ENCODE data around the gene GNAS.
"Not testable (repeated sequence)": the region's sequence is repeated elsewhere in the genome, so short reads cannot be mapped to it uniquely, and the experiment has no call there.

The GNAS gene

GRCh38 chr20:58828804-58829203 lies 23.7 kb upstream of the GNAS start:
- DNase-seq = not testable (repeated sequence)

DNA sequence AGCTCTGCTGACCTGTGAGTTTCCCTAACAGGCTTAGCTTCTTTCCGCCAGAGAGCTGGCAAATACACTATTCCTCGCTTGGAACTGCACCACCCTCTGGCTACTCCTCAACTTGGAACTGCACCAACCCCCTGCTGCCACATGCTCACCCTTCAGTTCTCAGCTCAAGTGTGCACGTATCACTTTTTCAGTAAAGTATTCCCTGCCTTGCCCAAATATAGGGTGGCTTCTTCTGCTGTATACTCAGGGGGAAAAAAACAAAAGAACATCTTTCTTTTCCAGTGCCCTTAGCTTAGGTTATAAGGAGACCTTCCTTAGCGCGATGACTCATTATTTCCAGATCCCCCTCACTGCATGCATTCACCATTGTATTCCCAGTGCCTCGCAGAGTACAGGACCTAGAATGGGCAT lies 23.0 kb upstream of the GNAS start:
- DNase-seq = no peak

GRCh38 chr20:58832457-58832856 lies 20.1 kb upstream of the GNAS start:
- no peak for DNase-seq

GRCh38 chr20:58833921-58834320 lies 18.6 kb upstream of the GNAS start:
- no peak for DNase-seq

DNA sequence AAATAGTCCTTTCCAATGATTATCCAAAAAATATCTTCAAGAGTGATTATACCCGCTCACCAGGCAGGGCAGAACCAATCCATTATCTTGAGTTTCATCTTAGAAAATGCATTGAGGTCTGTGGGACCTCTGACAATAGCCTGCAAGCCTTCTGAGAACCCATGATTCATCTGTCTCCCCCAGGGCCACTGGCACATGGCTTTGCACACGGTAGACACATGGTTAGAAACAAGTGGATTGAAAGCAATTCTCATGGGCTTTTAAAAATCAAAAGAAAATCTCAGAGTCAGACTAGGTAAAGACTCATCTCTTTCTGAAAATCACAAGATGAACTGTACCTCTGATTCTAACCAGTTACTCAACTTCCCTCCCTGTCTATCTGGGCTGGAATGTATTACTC lies 17.3 kb upstream of the GNAS start:
- no peak for DNase-seq

- DNase-seq = no peak
These were observed 15.8 kb upstream of the GNAS start for GRCh38 chr20:58836616-58837204.

DNA sequence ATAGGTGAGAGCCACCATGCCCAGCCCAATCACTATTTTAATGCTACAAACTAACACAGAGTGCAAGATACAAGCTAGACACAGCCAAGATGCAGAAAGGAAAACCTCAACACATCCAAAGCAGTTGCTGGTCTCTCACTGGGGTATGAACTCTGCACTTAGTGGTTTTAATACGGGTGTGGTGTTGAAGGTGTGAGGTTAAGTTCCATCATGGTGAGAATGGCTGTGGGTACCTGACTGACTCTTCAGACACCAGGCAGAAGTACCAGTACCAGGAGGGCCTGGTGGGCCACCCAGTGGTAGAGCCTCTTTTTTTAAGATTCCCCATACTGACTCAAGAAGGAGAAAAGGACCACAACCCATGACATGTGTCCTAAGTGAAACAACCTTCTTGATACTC lies 14.8 kb upstream of the GNAS start:
- DNase-seq = peak in 2 of 5 experiments; percentile 30 to 64

GRCh38 chr20:58838174-58838573 lies 14.3 kb upstream of the GNAS start:
- no peak for DNase-seq

GRCh38 chr20:58839474-58839874 lies 13.0 kb upstream of the GNAS start:
- DNase-seq = peak in 2 of 5 experiments; percentile 32 to 45

DNA sequence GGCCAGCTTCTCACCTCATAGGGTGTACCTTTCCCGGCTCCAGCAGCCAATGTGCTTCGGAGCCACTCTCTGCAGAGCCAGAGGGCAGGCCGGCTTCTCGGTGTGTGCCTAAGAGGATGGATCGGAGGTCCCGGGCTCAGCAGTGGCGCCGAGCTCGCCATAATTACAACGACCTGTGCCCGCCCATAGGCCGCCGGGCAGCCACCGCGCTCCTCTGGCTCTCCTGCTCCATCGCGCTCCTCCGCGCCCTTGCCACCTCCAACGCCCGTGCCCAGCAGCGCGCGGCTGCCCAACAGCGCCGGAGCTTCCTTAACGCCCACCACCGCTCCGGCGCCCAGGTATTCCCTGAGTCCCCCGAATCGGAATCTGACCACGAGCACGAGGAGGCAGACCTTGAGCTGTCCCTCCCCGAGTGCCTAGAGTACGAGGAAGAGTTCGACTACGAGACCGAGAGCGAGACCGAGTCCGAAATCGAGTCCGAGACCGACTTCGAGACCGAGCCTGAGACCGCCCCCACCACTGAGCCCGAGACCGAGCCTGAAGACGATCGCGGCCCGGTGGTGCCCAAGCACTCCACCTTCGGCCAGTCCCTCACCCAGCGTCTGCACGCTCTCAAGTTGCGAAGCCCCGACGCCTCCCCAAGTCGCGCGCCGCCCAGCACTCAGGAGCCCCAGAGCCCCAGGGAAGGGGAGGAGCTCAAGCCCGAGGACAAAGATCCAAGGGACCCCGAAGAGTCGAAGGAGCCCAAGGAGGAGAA lies 12.3 kb upstream of the GNAS start:
- DNase-seq = no peak

DNA sequence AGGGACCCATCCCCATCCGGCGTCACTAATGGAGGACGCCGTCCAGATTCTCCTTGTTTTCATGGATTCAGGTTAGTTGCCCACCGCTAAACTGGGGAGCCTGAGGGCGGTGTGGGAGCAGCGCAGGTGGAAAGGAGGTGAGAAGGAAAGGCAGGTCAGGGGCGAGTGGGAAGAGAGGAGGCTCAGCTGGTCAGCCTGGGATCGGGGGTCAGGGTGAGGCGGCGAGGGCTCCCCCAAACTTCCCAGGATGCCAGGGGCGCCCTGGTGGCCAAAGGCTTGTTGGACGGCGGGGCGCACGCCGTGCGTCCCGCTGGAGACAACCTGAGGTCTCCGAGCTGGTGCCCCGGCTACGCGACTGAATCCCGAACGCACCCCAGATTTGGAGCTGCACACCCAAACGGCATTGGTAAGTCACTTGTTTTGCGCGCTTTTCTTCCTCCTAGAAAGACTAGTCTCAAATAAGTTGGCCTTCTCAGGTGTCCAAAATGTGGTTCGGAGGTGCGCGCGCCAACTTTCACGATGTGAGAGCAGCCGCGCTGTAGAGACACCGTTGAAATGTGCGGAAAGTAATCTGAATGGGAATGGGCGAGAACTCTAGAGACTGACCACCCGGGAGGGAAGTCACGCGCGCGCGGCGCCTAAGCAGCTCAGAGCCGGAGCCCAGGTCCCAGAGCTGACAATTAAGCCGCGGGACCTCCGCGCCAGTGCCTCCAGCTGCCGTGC lies 11.5 kb upstream of the GNAS start:
- no peak for DNase-seq

- DNase-seq = no peak
These were observed 10.8 kb upstream of the GNAS start for GRCh38 chr20:58841539-58842264.

GRCh38 chr20:58842276-58842675 lies 10.2 kb upstream of the GNAS start:
- no peak for DNase-seq

DNA sequence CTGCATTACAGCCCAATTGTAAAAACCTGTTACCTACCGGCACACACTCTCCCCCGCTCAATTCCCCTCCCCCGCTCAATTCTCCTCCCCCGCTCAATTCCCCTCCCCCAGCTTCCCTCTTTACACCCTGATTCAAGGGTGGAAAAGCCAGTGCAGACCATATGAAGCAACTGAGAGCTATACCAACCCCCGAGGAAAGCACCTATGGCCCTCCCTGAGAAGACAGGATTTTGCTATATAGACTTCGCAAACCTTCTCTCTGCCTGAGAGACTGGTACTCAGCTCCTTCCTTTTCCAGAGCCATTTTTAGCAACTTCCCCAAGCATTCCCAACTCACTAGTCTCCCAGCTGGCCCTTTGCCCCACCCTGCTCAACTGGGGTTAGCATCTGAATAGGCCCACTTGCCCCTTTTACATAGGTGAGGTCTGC lies 9.4 kb upstream of the GNAS start:
- DNase-seq = no peak

DNA sequence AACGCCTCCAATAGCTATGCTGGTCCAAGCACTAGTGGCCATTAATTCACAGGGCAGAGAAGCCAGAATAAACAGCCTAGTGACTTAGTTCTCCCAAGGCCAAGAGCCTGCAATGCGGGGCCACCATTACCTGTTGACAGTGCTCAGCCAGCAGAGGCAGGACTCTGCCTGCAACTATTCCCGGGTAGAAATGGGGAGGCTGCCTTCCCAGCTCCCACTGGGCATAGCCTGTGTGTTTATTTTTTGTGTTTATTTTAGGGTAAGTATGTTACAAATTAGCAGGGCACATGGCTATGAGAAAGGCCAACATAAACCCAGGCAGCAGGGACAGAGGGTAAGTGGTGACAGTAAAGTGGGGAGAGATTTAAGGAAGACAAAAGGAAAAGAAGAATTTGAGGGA lies 6.8 kb upstream of the GNAS start:
- no peak for DNase-seq

DNA sequence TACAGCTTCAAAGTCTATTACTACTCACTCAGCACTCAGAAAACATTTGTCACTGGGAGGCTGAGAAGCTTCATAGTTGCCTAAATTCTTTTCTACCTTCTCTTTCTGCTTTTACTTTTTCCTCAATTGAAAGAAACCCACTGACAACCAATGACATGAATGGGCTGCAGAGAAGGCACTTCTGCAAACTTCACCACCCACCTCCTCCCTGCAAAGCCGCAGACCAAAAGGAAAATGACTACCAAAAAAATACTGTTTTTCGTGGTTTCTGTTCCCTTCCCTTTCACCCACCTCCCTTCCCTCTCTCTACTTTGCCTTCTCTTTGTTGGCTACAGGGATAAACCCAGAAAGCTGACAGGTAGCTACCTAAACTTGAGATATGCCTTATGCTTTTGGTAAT lies 5.1 kb upstream of the GNAS start:
- no peak for DNase-seq

DNA sequence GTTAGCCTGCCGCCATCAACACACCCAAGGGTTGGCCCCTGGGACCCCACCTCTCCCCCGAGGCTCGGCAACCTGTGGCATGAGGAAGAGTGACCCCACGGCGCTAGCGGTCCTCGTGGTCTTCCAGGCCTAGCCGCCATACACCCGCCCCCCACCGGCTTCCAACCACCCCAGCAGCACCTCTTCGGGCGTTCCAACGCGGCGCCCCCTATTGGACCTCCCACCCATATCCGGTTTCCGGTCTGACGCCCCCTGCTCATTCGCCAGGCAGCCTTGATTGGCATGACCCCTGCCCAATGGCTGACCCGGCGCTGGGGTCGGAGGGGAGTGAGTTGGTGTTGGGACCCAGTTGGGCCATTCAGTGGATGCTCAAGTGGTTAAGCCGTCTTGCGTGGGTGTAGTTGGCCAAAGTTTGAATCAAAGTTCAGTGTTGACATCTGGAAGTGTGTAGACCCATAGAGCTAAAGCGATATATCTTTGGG lies 1.8 kb upstream of the GNAS start, which contains the start of gene GNAS-AS1:
Gene GNAS-AS1, minus strand, starts transcription at position 210 of the 482 bp plus-strand sequence.
- DNase-seq = peak; percentile 47 to 92 (median 73)

GRCh38 chr20:58851221-58851968 lies 1.1 kb upstream of the GNAS start:
- DNase-seq = no peak

DNA sequence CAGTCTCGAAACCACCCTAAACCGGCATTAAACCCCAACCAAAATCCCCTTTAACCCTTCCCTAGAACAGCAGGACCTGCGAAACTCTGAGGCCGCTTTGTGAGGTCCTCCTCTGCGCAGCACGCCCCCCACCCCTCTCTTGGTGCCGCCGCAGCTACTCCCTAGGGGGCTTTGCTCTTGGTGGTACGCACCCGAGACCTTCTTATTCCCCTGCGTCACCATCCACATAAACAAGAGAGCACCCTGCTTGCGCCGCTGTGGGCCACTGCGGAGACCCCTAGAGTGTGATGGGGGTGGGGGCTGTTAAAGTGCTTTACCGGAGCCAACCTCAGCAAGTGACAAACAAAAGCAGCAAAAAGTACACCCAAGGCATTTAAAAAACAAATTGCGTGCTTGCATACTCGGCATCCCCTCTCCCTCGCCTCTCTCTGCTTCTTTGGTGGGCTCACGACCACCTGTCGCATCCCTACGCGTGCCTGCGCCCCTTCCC lies 502 bp upstream of the GNAS start:
- DNase-seq = no peak

DNA sequence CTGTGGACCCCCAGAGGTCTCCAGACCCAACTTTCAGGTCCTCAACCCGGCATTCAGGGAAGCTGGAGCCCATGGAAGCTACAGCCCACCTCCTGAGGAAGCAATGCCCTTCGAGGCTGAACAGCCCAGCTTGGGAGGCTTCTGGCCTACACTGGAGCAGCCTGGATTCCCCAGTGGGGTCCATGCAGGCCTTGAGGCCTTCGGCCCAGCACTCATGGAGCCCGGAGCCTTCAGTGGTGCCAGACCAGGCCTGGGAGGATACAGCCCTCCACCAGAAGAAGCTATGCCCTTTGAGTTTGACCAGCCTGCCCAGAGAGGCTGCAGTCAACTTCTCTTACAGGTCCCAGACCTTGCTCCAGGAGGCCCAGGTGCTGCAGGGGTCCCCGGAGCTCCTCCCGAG lies 950 bp downstream of the GNAS start:
- no peak for DNase-seq

DNA sequence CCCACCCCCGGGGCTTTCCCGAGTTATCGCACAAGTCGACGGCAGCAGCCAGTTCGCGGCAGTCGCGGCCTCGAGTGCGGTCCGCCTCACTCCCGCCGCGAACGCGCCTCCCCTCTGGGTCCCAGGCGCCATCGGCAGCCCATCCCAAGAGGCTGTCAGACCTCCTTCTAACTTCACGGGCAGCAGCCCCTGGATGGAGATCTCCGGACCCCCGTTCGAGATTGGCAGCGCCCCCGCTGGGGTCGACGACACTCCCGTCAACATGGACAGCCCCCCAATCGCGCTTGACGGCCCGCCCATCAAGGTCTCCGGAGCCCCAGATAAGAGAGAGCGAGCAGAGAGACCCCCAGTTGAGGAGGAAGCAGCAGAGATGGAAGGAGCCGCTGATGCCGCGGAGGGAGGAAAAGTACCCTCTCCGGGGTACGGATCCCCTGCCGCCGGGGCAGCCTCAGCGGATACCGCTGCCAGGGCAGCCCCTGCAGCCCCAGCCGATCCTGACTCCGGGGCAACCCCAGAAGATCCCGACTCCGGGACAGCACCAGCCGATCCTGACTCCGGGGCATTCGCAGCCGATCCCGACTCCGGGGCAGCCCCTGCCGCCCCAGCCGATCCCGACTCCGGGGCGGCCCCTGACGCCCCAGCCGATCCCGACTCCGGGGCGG lies 1.6 kb downstream of the GNAS start:
- no peak for DNase-seq

Data from T-helper 2 cell (primary cell).